ENCODE measurements around the gene AUP1. TPM values are rescaled to one million over a fixed set of nuclear protein-coding genes. Genes with fewer than 3 reads are reported as not detected.

Gene AUP1
- polyA plus RNA-seq, 1 donor from 2014 or later = 153 TPM

DNA sequence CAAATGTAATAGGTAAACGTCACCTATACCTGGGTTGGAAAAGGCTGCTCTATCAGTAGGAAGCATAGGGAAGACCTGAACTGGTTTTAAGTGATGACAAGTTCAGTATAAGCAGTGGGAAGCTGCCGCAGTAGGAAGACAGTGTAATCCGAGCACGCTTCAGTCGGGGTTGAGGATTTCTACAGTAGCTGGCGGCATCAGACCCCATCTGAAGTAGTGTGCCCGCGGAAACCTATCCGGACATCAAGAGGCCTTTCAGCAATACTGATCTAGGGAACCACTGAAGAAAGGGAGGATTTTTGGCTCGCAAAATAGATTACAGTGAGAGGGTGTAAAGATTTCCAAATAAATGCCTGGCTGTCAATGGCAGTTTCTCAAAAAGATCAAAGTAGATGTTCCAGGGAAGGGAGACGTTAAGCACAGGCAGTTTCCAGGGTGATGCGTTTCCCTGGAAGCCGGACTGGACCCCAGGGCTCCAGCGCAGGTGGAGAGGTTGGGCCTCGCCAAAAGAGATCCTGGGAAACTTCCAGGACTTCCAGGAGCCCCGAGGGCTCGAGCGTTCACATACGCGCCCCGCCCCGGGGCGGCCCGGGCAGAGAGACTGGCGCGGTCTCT, 18.9 kb upstream of the AUP1 start:
- no peaks in the 10 kb centered on the region for H3K9me3 ChIP-seq (ENCODE audit: low read length)
- H3K27ac ChIP-seq (ENCODE audit: low read length) = no peak overlapping the region
- no peaks in the 10 kb centered on the region for H3F3A ChIP-seq (ENCODE audit: insufficient read depth, low read length, poor library complexity, severe bottlenecking)
- TF ChIP-seq RAD21 (conservative IDR thresholded peaks at IDR 0.05) (no peak), EZH2 (IDR thresholded peaks at IDR 0.05; ENCODE audit: borderline replicate concordance, insufficient read depth, low read length, poor library complexity, severe bottlenecking) (no peak), SMC3 (conservative IDR thresholded peaks at IDR 0.05; ENCODE audit: poor library complexity) (no peak)
- TF ChIP-seq, protein P1, sequence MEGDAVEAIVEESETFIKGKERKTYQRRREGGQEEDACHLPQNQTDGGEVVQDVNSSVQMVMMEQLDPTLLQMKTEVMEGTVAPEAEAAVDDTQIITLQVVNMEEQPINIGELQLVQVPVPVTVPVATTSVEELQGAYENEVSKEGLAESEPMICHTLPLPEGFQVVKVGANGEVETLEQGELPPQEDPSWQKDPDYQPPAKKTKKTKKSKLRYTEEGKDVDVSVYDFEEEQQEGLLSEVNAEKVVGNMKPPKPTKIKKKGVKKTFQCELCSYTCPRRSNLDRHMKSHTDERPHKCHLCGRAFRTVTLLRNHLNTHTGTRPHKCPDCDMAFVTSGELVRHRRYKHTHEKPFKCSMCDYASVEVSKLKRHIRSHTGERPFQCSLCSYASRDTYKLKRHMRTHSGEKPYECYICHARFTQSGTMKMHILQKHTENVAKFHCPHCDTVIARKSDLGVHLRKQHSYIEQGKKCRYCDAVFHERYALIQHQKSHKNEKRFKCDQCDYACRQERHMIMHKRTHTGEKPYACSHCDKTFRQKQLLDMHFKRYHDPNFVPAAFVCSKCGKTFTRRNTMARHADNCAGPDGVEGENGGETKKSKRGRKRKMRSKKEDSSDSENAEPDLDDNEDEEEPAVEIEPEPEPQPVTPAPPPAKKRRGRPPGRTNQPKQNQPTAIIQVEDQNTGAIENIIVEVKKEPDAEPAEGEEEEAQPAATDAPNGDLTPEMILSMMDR (IDR thresholded peaks at IDR 0.05; ENCODE audit: poor library complexity, severe bottlenecking) = no peak
- no peak overlapping the region for H3K4me2 ChIP-seq (ENCODE audit: low read length)
- no peak overlapping the region for H2AFZ ChIP-seq (ENCODE audit: low read depth, low read length)
- no peaks in the 10 kb centered on the region for H4K20me1 ChIP-seq (ENCODE audit: insufficient read depth)
- no peaks in the 10 kb centered on the region for H3K36me3 ChIP-seq (ENCODE audit: insufficient read depth, low read length)
- no peaks in the 10 kb centered on the region for H3K79me2 ChIP-seq (replicated peaks; ENCODE audit: insufficient read depth, low read length)
- H3K9me2 ChIP-seq (ENCODE audit: insufficient read depth, low read length) = no peaks in the 10 kb centered on the region
- peak overlapping the region; percentile 55 for H3K4me3 ChIP-seq (ENCODE audit: low read length)
- no peak overlapping the region for H3K9ac ChIP-seq (ENCODE audit: low read length)
- peaks cover 30% of the 10 kb centered on the region for H3K27me3 ChIP-seq (ENCODE audit: insufficient read depth, low read depth, low read length)

DNA sequence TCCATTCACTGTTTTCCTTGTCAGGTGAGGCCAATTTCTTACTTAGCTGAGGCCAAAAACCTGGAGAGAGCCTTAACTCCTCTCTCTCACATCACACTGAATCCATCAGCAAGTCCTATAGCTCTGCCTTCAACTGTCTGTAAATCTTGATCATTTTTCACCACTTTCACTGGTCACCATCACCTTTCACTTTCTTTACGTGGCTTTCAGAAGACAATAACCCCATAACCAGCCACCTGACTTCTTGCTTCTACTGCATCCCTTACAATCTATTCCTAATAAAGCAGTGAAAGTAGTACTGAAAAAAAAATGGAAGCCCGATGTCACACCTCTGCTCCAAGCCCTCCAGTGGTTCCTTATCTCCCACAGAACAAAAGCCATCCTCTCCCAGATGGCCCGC, 16.5 kb upstream of the AUP1 start:
- Histone ChIP-seq H3K27ac (ENCODE audit: low read length) (no peak overlapping the region), H3F3A (ENCODE audit: insufficient read depth, low read length, poor library complexity, severe bottlenecking) (no peaks in the 10 kb centered on the region), H3K9me2 (ENCODE audit: insufficient read depth, low read length) (no peaks in the 10 kb centered on the region), H4K20me1 (ENCODE audit: insufficient read depth) (no peaks in the 10 kb centered on the region), H3K9ac (ENCODE audit: low read length) (no peak overlapping the region), H3K4me2 (ENCODE audit: low read length) (no peak overlapping the region), H3K27me3 (ENCODE audit: insufficient read depth, low read depth, low read length) (peaks cover 30% of the 10 kb centered on the region), H3K79me2 (replicated peaks; ENCODE audit: insufficient read depth, low read length) (no peaks in the 10 kb centered on the region), H3K9me3 (ENCODE audit: low read length) (no peaks in the 10 kb centered on the region), H3K4me3 (ENCODE audit: low read length) (no peak overlapping the region), H2AFZ (ENCODE audit: low read depth, low read length) (no peak overlapping the region), H3K36me3 (ENCODE audit: insufficient read depth, low read length) (no peaks in the 10 kb centered on the region)
- TF ChIP-seq, protein P2, sequence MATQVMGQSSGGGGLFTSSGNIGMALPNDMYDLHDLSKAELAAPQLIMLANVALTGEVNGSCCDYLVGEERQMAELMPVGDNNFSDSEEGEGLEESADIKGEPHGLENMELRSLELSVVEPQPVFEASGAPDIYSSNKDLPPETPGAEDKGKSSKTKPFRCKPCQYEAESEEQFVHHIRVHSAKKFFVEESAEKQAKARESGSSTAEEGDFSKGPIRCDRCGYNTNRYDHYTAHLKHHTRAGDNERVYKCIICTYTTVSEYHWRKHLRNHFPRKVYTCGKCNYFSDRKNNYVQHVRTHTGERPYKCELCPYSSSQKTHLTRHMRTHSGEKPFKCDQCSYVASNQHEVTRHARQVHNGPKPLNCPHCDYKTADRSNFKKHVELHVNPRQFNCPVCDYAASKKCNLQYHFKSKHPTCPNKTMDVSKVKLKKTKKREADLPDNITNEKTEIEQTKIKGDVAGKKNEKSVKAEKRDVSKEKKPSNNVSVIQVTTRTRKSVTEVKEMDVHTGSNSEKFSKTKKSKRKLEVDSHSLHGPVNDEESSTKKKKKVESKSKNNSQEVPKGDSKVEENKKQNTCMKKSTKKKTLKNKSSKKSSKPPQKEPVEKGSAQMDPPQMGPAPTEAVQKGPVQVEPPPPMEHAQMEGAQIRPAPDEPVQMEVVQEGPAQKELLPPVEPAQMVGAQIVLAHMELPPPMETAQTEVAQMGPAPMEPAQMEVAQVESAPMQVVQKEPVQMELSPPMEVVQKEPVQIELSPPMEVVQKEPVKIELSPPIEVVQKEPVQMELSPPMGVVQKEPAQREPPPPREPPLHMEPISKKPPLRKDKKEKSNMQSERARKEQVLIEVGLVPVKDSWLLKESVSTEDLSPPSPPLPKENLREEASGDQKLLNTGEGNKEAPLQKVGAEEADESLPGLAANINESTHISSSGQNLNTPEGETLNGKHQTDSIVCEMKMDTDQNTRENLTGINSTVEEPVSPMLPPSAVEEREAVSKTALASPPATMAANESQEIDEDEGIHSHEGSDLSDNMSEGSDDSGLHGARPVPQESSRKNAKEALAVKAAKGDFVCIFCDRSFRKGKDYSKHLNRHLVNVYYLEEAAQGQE (IDR thresholded peaks at IDR 0.05; ENCODE audit: borderline replicate concordance) = no peak
- TF ChIP-seq MXI1 (conservative IDR thresholded peaks at IDR 0.05; ENCODE audit: poor library complexity, severe bottlenecking) (no peak), EZH2 (IDR thresholded peaks at IDR 0.05; ENCODE audit: borderline replicate concordance, insufficient read depth, low read length, poor library complexity, severe bottlenecking) (no peak), EP300 (conservative IDR thresholded peaks at IDR 0.05; ENCODE audit: poor library complexity, severe bottlenecking) (no peak), RAD21 (conservative IDR thresholded peaks at IDR 0.05) (no peak), POLR2AphosphoS5 (IDR thresholded peaks at IDR 0.05) (no peak), SMC3 (conservative IDR thresholded peaks at IDR 0.05; ENCODE audit: poor library complexity) (no peak), TAF1 (IDR thresholded peaks at IDR 0.05; ENCODE audit: low read depth) (no peak)
- TF ChIP-seq, protein P1 (IDR thresholded peaks at IDR 0.05; ENCODE audit: poor library complexity, severe bottlenecking) = no peak
